HG02884 (cell line): ENCODE measurements around the gene MPV17L2.

Source experiments
- ATAC-seq: cut with Tn5 transposase; IDR thresholded peaks from one replicate; pipeline ENCODE4 v1.9.1; 2021; ENCODE audit warnings: mild to moderate bottlenecking, moderate library complexity; ENCODE audit not compliant: unreplicated experiment

Gene MPV17L2

DNA sequence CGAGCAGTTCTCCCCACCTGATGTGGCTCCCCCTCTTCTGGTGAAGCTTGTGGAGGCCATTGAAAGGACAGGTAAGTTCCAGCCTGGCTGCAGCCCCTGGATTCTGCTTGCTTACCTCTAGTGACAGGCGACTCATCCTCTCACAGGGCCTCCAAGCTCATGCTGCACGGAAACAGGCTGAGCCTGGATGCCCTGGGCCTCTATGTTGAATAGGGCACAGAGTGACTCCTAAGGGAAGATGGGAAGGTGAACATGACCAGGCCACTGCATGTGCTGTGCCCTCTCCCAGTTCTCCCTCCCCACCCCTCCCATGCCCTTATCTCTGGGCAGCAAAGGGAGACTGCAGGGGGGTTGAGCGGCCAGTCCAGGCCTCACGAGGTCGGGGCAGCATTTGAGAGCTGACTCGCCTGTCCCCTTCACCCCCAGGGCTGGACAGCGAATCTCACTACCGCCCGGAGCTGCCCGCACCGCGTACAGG lies 32.5 kb upstream of the MPV17L2 start:
- ATAC-seq, result no peak

GRCh38 chr19:18160971-18161635 lies 31.9 kb upstream of the MPV17L2 start:
- ATAC-seq, result peak; percentile 47

DNA sequence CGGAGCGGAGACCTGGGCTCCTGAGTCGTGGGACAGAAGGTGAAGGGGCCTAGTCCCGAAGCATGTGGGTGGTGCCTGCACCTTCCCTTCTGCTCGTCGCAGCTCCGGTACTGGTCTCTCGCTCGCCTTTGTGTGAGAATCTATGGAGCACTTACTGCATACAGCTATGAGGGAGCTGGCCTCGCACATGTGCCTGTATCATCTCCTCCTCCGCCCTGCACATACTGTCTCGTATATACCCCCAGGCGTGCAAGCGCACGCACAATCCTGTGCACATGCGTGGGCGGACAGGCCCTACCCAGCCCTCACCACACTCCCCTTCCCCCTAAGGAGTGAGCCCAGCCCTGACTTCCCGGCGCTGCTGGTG lies 31.4 kb upstream of the MPV17L2 start:
- no peak for ATAC-seq

GRCh38 chr19:18164072-18164471 lies 28.9 kb upstream of the MPV17L2 start:
- no peak for ATAC-seq

DNA sequence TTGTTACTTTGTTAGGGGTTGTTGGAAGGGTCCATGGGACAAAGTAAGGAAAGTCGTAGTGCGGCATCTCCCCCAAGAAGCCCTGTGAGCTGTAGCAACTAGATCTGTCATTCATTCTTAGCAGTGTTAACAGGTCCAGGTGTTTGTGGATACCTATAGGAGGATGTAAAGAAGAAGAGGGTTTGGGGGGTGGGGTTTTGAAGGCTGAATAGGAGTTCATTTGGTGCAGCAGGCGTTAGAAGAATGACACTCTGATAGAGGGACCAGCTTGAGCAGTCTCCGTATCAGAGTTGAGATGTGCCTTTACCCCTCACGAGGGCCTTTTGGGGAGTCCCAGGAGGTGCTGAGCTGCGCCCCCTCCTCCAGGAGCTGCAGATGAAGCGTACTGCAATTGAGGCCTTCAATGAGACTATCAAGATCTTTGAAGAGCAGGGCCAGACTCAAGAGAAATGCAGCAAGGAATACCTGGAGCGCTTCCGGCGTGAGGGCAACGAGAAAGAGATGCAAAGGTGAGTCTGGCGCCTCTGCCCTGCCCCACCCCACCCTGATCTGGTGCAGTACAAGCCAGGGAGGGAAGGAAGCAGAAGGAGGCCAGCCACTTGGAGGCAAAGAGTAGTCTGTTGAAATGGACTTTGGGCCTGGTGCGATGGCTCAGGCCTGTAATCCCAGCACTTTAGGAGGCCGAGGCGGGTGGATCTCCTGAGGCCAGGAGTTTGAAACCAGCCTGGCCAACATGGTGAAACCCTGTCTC lies 27.0 kb upstream of the MPV17L2 start:
- ATAC-seq, result no peak

- no peak for ATAC-seq
Observed at GRCh38 chr19:18167011-18167410, 26.0 kb upstream of the MPV17L2 start.

DNA sequence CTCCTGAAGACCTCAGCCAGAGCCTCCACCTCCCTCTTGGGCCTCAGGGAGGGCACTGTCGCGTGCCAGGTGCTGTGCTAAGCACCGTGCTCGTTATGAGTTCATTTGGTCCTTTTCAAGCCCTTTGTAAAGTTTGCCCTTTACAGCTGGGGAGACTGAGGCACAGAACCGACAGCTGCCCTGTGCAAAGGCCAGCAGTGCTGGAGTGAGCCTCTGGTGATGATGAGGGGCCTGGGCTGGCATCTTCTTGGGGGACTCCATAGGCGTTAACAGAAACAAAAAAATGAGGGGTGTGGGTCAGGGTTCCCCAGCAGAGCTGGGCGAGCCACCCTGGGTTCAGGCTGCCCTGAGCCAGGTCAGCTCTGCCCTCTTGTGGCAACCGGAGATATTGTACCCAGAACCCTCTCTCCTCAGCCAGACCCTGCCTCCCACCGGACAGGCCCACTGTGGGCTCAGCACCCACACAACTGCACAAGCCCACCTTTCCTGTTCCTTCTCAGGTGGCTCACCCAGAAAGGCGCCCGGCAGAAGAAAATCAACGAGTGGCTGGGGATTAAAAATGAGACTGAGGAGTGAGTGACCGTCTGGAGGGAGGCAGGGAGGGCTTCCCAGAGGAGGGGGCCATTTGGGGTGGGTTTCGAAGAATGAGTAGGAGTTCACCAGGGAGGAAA lies 24.9 kb upstream of the MPV17L2 start:
- no peak for ATAC-seq

- no peak for ATAC-seq
Observed at GRCh38 chr19:18168673-18169381, 24.2 kb upstream of the MPV17L2 start.

DNA sequence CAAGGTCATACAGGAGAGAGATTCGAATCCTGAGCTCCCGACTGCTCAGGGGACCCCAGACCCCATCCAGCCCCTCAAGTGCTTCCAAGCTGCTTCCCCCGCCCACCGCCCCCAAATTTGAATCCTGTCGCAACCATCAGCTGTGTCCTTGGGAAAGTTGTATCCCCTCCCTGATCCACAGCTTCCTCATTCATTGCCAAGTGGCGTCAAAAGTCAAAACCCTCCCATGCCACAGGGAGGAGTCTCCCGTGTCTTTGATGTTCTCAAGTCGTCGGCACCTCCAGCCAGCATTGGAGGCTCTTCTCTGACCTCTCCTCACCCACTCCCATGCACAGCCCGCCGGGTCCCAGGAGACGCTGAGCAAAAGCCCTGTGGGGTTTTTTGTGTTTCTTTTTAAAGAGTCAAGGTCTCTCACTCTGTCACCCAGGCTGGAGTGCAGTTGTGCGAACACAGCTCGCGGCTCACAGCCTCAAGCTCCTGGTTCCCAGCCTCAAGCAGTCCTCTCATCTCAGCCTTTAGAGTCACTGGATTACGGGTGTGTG lies 22.2 kb upstream of the MPV17L2 start:
- no peak for ATAC-seq

DNA sequence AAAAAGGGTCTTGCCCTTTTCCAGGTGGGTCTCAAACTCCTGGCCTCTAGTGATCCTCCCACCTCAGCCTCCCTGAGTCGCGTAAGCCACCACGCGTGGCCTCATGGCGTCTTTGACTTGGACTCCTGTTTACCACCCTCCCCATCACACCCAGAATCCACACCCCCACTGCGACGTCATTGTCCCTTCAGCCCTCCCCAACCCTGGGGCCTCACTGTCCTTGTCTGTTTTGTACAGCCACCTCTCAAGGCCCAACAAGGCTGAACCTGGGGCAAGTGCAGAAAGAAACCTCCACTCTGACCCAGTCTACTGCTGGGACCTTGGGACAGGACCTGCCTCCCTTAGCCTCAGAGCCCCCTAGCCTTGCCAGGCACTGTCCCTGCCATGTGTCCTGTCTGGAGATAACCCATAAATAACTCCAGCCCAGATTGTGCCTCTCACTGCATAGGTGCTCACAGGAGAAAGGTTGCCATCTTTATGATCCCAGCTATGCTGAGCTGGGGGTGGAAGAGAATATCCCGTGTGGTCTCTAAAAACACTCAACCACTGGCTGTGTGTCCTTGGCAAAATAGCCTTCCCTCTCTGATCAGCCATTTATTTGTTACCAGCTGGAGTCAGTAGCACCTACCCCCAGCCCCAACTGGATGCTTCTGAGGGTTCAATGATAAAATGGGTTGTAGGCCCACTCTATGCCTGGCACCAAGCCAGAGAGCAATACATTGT lies 21.3 kb upstream of the MPV17L2 start:
- ATAC-seq, result no peak

- ATAC-seq, result no peak
Observed at GRCh38 chr19:18172331-18173053, 20.5 kb upstream of the MPV17L2 start.

DNA sequence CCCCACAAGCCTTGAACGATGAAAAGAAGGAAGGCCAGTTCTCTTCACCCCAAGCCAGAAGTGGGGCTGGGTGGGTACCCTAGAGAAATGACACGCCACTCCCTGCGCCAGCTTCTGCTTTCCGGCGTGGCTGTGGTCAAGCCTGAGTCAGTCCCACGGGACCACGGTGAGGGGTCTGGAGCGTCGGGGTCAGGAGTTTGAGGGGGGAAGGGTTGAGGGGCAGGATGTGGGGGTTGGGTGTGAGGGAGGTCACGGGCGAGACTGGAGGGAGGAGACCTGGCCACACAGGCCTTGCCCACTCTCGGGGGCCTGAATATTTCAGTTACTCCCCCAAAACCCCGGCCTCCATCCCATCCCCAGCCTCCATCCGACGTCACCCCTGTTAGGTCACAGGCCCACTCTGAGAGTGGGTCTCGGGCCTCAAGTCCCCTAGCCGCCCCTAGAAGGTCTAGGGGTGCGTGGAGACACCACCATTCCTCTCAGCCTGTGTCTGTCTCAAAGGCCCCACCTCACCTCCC lies 19.9 kb upstream of the MPV17L2 start:
- peak; percentile 3 for ATAC-seq

GRCh38 chr19:18173572-18174288 lies 19.3 kb upstream of the MPV17L2 start, which contains the start of gene IFI30:
Gene IFI30, plus strand, starts transcription at chr19:18173813. Its CDS starts 29 bp downstream, at chr19:18173842.
- ATAC-seq, result peak; percentile 30

DNA sequence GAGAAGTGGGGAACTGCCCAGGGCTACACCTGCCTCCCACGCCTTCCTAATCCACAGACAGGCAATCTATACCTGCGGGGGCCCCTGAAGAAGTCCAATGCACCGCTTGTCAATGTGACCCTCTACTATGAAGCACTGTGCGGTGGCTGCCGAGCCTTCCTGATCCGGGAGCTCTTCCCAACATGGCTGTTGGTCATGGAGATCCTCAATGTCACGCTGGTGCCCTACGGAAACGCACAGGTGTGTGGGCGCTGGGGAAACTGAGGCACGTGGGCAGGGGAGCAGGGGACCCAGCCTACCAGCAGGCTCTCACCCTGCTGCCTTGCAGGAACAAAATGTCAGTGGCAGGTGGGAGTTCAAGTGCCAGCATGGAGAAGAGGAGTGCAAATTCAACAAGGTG lies 18.0 kb upstream of the MPV17L2 start:
- no peak for ATAC-seq

GRCh38 chr19:18176367-18177310 lies 16.4 kb upstream of the MPV17L2 start:
- no peak for ATAC-seq

GRCh38 chr19:18179957-18180356 lies 13.1 kb upstream of the MPV17L2 start:
- no peak for ATAC-seq

DNA sequence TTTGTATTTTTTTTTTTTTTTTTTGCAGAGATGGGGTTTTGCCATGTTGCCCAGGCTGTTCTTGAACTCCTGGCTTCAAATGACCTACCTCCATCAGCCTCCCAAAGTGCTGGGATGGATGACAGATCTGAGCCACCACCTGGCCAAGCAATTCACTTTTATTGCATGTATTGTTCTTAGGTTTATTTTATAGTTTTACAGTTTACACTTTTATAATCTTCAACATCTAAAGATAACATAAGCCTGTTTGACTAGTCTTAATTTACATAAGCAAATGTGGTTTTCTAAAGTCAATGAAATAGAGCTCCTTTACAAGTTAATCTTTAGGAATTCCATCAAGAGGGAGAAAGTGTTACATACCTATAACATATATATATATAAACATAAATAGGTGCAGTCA lies 9.5 kb upstream of the MPV17L2 start:
- ATAC-seq, result no peak

DNA sequence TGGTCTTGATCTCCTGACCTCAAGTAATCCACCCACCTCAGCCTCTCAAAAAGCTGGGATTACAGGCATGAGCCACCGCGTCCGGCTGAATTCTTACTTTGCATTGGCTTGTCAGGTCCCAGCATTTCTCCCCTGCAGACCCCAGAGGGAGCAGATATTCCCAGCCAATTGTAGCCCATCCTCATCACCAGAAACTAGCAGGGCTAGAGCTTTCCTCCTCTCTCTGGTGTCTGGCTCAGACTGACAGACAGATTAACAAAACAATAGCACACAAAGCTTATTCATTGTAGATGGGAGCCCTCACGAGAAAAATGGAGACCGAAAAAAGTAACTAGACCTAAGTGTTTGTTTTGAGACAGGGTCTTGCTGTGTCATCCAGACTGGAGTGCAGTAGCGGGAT lies 7.5 kb upstream of the MPV17L2 start:
- ATAC-seq, result no peak
